ENCODE results near the gene CAPN13.

- no peak for TF ChIP-seq CTCF (IDR thresholded peaks at IDR 0.05; ENCODE audit: low read length)
- TF ChIP-seq EZH2 (IDR thresholded peaks at IDR 0.05; ENCODE audit: borderline replicate concordance, low read length), result no peak
Observed at GRCh38 chr2:30796699-30797098, 10.5 kb downstream of the CAPN13 start.
